Vagina (tissue), 2 donors: Measurements from ENCODE around the gene UBR2.

Experiments
- POLR2A ChIP-seq, 2 donors: fragments of 450-650 bp; IDR thresholded peaks; one replicate each; pipeline ENCODE4 v1.6.1; 2017; ENCODE audit warnings: antibody characterized with exemption in 2 of 2, mild to moderate bottlenecking in 2 of 2, moderate library complexity in 2 of 2
- POLR2AphosphoS5 ChIP-seq, 2 donors: sonication (generic); formaldehyde crosslinking; IDR thresholded peaks; one replicate each; pipeline ENCODE4 v1.9.0; 2017; ENCODE audit warnings: antibody characterized with exemption in 2 of 2, mild to moderate bottlenecking in 2 of 2, low read depth in 1 of 2; ENCODE audit not compliant: insufficient read depth in 1 of 2

GRCh38 chr6:42711930-42712329 is 148.1 kb downstream of the UBR2 start:
- TF ChIP-seq POLR2A (IDR thresholded peaks at IDR 0.05) (no peak), POLR2AphosphoS5 (IDR thresholded peaks at IDR 0.05; ENCODE audit: insufficient read depth in 1 of 2, low read depth in 1 of 2) (no peak)
